Colonic mucosa (tissue), 4 donors: Measurements from ENCODE around the gene XPNPEP2. TPM values are rescaled to one million over a fixed set of nuclear protein-coding genes. Genes with fewer than 3 reads are reported as not detected.

Source experiments
- DNase-seq: peaks from one replicate; pipeline ENCODE4 v3.0.0-alpha.2; 2020
- H3K27ac ChIP-seq: fragments of 200-600 bp; one replicate; pipeline ENCODE4 v1.8.0; 2021
- H3K27me3 ChIP-seq: fragments of 200-600 bp; one replicate; pipeline ENCODE4 v1.8.0; 2021
- H3K36me3 ChIP-seq: fragments of 200-600 bp; one replicate; pipeline ENCODE4 v1.8.0; 2021
- H3K4me1 ChIP-seq: fragments of 200-600 bp; one replicate; pipeline ENCODE4 v1.8.0; 2021; ENCODE audit warnings: mild to moderate bottlenecking
- H3K4me3 ChIP-seq: fragments of 200-600 bp; one replicate; pipeline ENCODE4 v1.8.0; 2021
- H3K9ac ChIP-seq, 2 donors: one replicate each; pipeline ENCODE4 v1.7.0; 2013; ENCODE audit warnings: control low read depth in 2 of 2, low read depth in 2 of 2, low read length in 2 of 2
- H3K9me3 ChIP-seq: fragments of 200-600 bp; one replicate; pipeline ENCODE4 v1.8.0; 2021
- CTCF ChIP-seq: fragments of 200-600 bp; IDR thresholded peaks from one replicate; pipeline ENCODE4 v1.8.0; 2022; ENCODE audit warnings: antibody characterized with exemption, mild to moderate bottlenecking
- intact Hi-C: fragments of 100-400 bp; cut with DNase I; formaldehyde crosslinking; loops from one replicate; pipeline ENCODE4 v1.14.1; 2022
- total RNA-seq, 2 donors: library from RNA; stranded (reverse); fragmentation: NEBNext Ultra II Directional in 1 of 2; extraction: Animal tissue kit (Norgen Biotek cat#: 25700) in 1 of 2; gene quantifications; one replicate each; pipeline ENCODE4 v1.2.1, GENCODE V29; 2021
- donor health status: healthy.
- donor health status: DM: no; HTN: no; CAD: no.
- donor health status: DM: no; HTN: no; CAD: no.

Gene XPNPEP2
- total RNA-seq, 2 donors from 2014 or later: 2.6 to 11.7 TPM

GRCh38 chrX:129782706-129783105, 43.9 kb downstream of the XPNPEP2 start:
- DNase-seq: no peak
- H3K36me3 ChIP-seq: no peaks in the 10 kb centered on the region
- H3K9me3 ChIP-seq: no peaks in the 10 kb centered on the region
- peak overlapping the region; percentile 9 for H3K4me3 ChIP-seq
- H3K27me3 ChIP-seq: no peaks in the 10 kb centered on the region
- intact Hi-C loops: no loop called here
- TF ChIP-seq CTCF: no peak
- H3K4me1 ChIP-seq: no peaks in the 10 kb centered on the region
- no peak overlapping the region for H3K27ac ChIP-seq
- peak overlapping the region in 1 of 2 donors; percentile 44 for H3K9ac ChIP-seq

GRCh38 chrX:129783291-129783713, 44.5 kb downstream of the XPNPEP2 start:
- Histone ChIP-seq H3K27ac (no peak overlapping the region), H3K9me3 (no peaks in the 10 kb centered on the region), H3K4me1 (no peaks in the 10 kb centered on the region), H3K27me3 (no peaks in the 10 kb centered on the region), H3K4me3 (peak overlapping the region; percentile 9), H3K36me3 (no peaks in the 10 kb centered on the region), H3K9ac (no peak overlapping the region)
- no peak for DNase-seq
- intact Hi-C loops: no loop called here
- no peak for TF ChIP-seq CTCF

GRCh38 chrX:129784371-129784770, 45.6 kb downstream of the XPNPEP2 start:
- Histone ChIP-seq H3K9me3 (no peaks in the 10 kb centered on the region), H3K36me3 (no peaks in the 10 kb centered on the region), H3K9ac (peak overlapping the region in 1 of 2 donors; percentile 28), H3K27me3 (no peaks in the 10 kb centered on the region), H3K27ac (no peak overlapping the region), H3K4me1 (no peaks in the 10 kb centered on the region), H3K4me3 (no peak overlapping the region)
- DNase-seq: no peak
- no peak for TF ChIP-seq CTCF
- intact Hi-C loops: no loop called here

GRCh38 chrX:129785160-129785947, 46.6 kb downstream of the XPNPEP2 start:
- no peak for TF ChIP-seq CTCF
- no peaks in the 10 kb centered on the region for H3K4me1 ChIP-seq
- DNase-seq: no peak

GRCh38 chrX:129786210-129786651, 47.5 kb downstream of the XPNPEP2 start:
- H3K4me1 ChIP-seq: no peaks in the 10 kb centered on the region
- no peak overlapping the region for H3K9ac ChIP-seq
- intact Hi-C loops: no loop called here
- no peaks in the 10 kb centered on the region for H3K27me3 ChIP-seq
- no peak overlapping the region for H3K27ac ChIP-seq
- H3K36me3 ChIP-seq: no peaks in the 10 kb centered on the region
- TF ChIP-seq CTCF: no peak
- DNase-seq: no peak
- H3K4me3 ChIP-seq: no peak overlapping the region
- H3K9me3 ChIP-seq: no peaks in the 10 kb centered on the region

More at GRCh38 chrX:129785160-129785947, 46.6 kb downstream of the XPNPEP2 start:
- no peak overlapping the region for H3K4me3 ChIP-seq
- H3K27ac ChIP-seq: no peak overlapping the region
- H3K27me3 ChIP-seq: no peaks in the 10 kb centered on the region
- H3K36me3 ChIP-seq: no peaks in the 10 kb centered on the region
- H3K9ac ChIP-seq: no peak overlapping the region
- intact Hi-C loops: no loop called here
- H3K9me3 ChIP-seq: no peaks in the 10 kb centered on the region
